HG03066 (cell line): Measurements from ENCODE around the gene STRN3.
"Not testable (repeated sequence)": the region's sequence is repeated elsewhere in the genome, so short reads cannot be mapped to it uniquely, and the experiment has no call there.

Experiments used
- ATAC-seq: cut with Tn5 transposase; IDR thresholded peaks from one replicate; pipeline ENCODE4 v1.9.1; 2021; ENCODE audit warnings: low read depth; ENCODE audit not compliant: unreplicated experiment

Gene STRN3

GRCh38 chr14:30925254-30925653 is 100.9 kb downstream of the STRN3 start:
- ATAC-seq: no peak

- no peak for ATAC-seq
These were observed 104.4 kb downstream of the STRN3 start for GRCh38 chr14:30921788-30922187.

- no peak for ATAC-seq
These were observed 104.9 kb downstream of the STRN3 start for GRCh38 chr14:30921305-30921704.

- no peak for ATAC-seq
These were observed 110.6 kb downstream of the STRN3 start for GRCh38 chr14:30915596-30915995.

GRCh38 chr14:30914812-30915211 is 111.4 kb downstream of the STRN3 start:
- ATAC-seq: no peak

- ATAC-seq: no peak
These were observed 117.4 kb downstream of the STRN3 start for GRCh38 chr14:30908826-30909225.

- ATAC-seq: no peak
These were observed 118.5 kb downstream of the STRN3 start for GRCh38 chr14:30907659-30908057.

- ATAC-seq: no peak
These were observed 119.2 kb downstream of the STRN3 start for GRCh38 chr14:30906752-30907658.

- no peak for ATAC-seq
These were observed 122.7 kb downstream of the STRN3 start for GRCh38 chr14:30903285-30904124.

GRCh38 chr14:30897121-30897520 is 129.1 kb downstream of the STRN3 start:
- ATAC-seq: not testable (repeated sequence)

- no peak for ATAC-seq
These were observed 129.7 kb downstream of the STRN3 start for GRCh38 chr14:30896435-30896834.

- no peak for ATAC-seq
These were observed 131.2 kb downstream of the STRN3 start for GRCh38 chr14:30894923-30895515.

GRCh38 chr14:30893819-30894218 is 132.4 kb downstream of the STRN3 start:
- ATAC-seq: no peak

- no peak for ATAC-seq
These were observed 137.0 kb downstream of the STRN3 start for GRCh38 chr14:30889244-30889594.

GRCh38 chr14:30888480-30889243 is 137.5 kb downstream of the STRN3 start:
- no peak for ATAC-seq

- no peak for ATAC-seq
These were observed 140.1 kb downstream of the STRN3 start for GRCh38 chr14:30885840-30886740.

GRCh38 chr14:30884901-30885300 is 141.3 kb downstream of the STRN3 start:
- ATAC-seq: no peak

- no peak for ATAC-seq
These were observed 142.5 kb downstream of the STRN3 start for GRCh38 chr14:30883508-30884294.

GRCh38 chr14:30882431-30882830 is 143.7 kb downstream of the STRN3 start:
- no peak for ATAC-seq
